Naive thymus-derived CD4-positive, alpha-beta T cell (primary cell): ENCODE measurements around the gene LPCAT1. TPM values are rescaled to one million over a fixed set of nuclear protein-coding genes. Genes with fewer than 3 reads are reported as not detected.

ENCODE experiments used
- ATAC-seq: fragments of 150-1000 bp; cut with Tn5 transposase; 2 replicates; pipeline ENCODE4 v1.10.0; 2021; ENCODE audit warnings: mild to moderate bottlenecking, moderate library complexity
- CTCF ChIA-PET: fragments of 350-600 bp; sonication (Branson Sonifier 250); formaldehyde crosslinking; loops from one replicate; lab custom pipeline; 2021; ENCODE audit warnings: antibody characterized with exemption; lab: Charles Lee
- POLR2A ChIA-PET: fragments of 350-600 bp; sonication (Branson Sonifier 250); formaldehyde crosslinking; loops from one replicate; lab custom pipeline; 2021; ENCODE audit warnings: antibody characterized with exemption, inconsistent platforms; lab: Charles Lee
- DNase-seq, 9 donors: peaks; one replicate each; pipeline versions ENCODE4 v3.0.0 to v3.0.0-alpha.2; 2020 to 2022; ENCODE audit warnings: mixed read lengths in 1 of 9
- H3K27ac ChIP-seq: one replicate; pipeline ENCODE4 v1.7.0; 2013; ENCODE audit warnings: mild to moderate bottlenecking, low read depth, low read length, moderate library complexity
- H3K27me3 ChIP-seq, 2 donors: one replicate each; pipeline ENCODE4 v1.7.0; 2013; ENCODE audit warnings: low read length in 2 of 2, mild to moderate bottlenecking in 2 of 2, moderate library complexity in 2 of 2; ENCODE audit not compliant: control insufficient read depth in 2 of 2, insufficient read depth in 2 of 2
- H3K36me3 ChIP-seq, 3 experiments: 1 replicate in 2 of 3; 2 replicates in 1 of 3; pipeline ENCODE4 v1.7.0; 2013; ENCODE audit warnings: low read length in 3 of 3, mild to moderate bottlenecking in 3 of 3, moderate library complexity in 1 of 3; ENCODE audit not compliant: insufficient read depth in 3 of 3, control insufficient read depth in 2 of 3
- H3K4me1 ChIP-seq, 2 donors: one replicate each; pipeline ENCODE4 v1.7.0; 2013; ENCODE audit warnings: low read length in 2 of 2, mild to moderate bottlenecking in 2 of 2, moderate library complexity in 1 of 2; ENCODE audit not compliant: control insufficient read depth in 2 of 2, insufficient read depth in 2 of 2
- H3K4me3 ChIP-seq: 2 replicates; pipeline ENCODE4 v1.7.0; 2013; ENCODE audit warnings: mild to moderate bottlenecking, low read length
- H3K9me3 ChIP-seq, 3 experiments: 1 replicate in 2 of 3; 2 replicates in 1 of 3; pipeline ENCODE4 v1.7.0; 2013; ENCODE audit warnings: low read length in 3 of 3; ENCODE audit not compliant: control insufficient read depth in 2 of 3
- H3K27ac Mint-ChIP-seq, 9 donors: one replicate each; pipeline ENCODE4 v1.8.0; 2020 to 2022; ENCODE audit warnings: mixed read lengths in 9 of 9, mild to moderate bottlenecking in 8 of 9, moderate library complexity in 5 of 9, inconsistent platforms in 2 of 9
- H3K27me3 Mint-ChIP-seq, 5 donors: one replicate each; pipeline ENCODE4 v1.8.0; 2021 to 2022; ENCODE audit warnings: mixed read lengths in 5 of 5, mild to moderate bottlenecking in 1 of 5
- H3K36me3 Mint-ChIP-seq, 5 donors: one replicate each; pipeline ENCODE4 v1.8.0; 2020 to 2022; ENCODE audit warnings: mixed read lengths in 5 of 5, mild to moderate bottlenecking in 3 of 5, inconsistent platforms in 1 of 5
- H3K4me1 Mint-ChIP-seq, 7 donors: one replicate each; pipeline ENCODE4 v1.8.0; 2020 to 2022; ENCODE audit warnings: mixed read lengths in 7 of 7, mild to moderate bottlenecking in 3 of 7, inconsistent platforms in 1 of 7
- H3K4me3 Mint-ChIP-seq, 10 donors: one replicate each; pipeline ENCODE4 v1.8.0; 2020 to 2022; ENCODE audit warnings: mild to moderate bottlenecking in 10 of 10, mixed read lengths in 10 of 10, moderate library complexity in 6 of 10, inconsistent platforms in 2 of 10
- H3K9me3 Mint-ChIP-seq, 11 donors: one replicate each; pipeline ENCODE4 v1.8.0; 2020 to 2022; ENCODE audit warnings: mixed read lengths in 11 of 11, mild to moderate bottlenecking in 4 of 11, inconsistent platforms in 1 of 11, moderate library complexity in 1 of 11
- intact Hi-C, 2 donors: fragments of 100-400 bp; cut with micrococcal nuclease; formaldehyde crosslinking; loops; one replicate each; pipeline ENCODE4 v1.15.1; 2023
- polyA plus RNA-seq, 2 donors: library from polyadenylated mRNA; unstranded; fragments of 300-500 nt; fragmentation: Illumina TruSeq; gene quantifications; one replicate each; pipeline ENCODE4 v1.2.3, GENCODE V29; 2021
- total RNA-seq, 6 experiments: library from RNA in 5 of 6; stranded (reverse) in 5 of 6; gene quantifications; 1 replicate in 5 of 6; 2 replicates in 1 of 6; pipeline ENCODE4 v1.2.3 and lab custom pipeline; 2021 to 2026

LPCAT1 gene
- total and polyA plus RNA-seq, 7 experiments from 2014 or later = 9.9 to 89.4 (median 40.9) TPM

- peaks cover 0 to 26% (median 0%) of the 10 kb centered on the region in 3 experiments for H3K9me3 ChIP-seq
- H3K4me3 ChIP-seq = no peak overlapping the region
- H3K4me1 Mint-ChIP-seq = peaks cover 0 to 5% (median 0%) of the 10 kb centered on the region in 7 donors
- POLR2A ChIA-PET = interaction anchor here (1.0 kb wide), 1 partner anchor 68 kb away, joined by 3 read pairs; no protein-coding TSS in a partner anchor
- peaks cover 4 to 40% (median 23%) of the 10 kb centered on the region in 11 donors for H3K9me3 Mint-ChIP-seq
- DNase-seq (no peak), ATAC-seq (no peak)
- H3K4me3 Mint-ChIP-seq = no peak overlapping the region
- H3K27me3 ChIP-seq = no peaks in the 10 kb centered on the region
- H3K27me3 Mint-ChIP-seq = peaks cover 27 to 39% (median 31%) of the 10 kb centered on the region in 5 donors
- H3K36me3 ChIP-seq = no peaks in the 10 kb centered on the region
- peaks cover 7 to 17% (median 16%) of the 10 kb centered on the region in 5 donors for H3K36me3 Mint-ChIP-seq
- no peak overlapping the region for H3K27ac Mint-ChIP-seq
- CTCF ChIA-PET = no interaction called here
- no peak overlapping the region for H3K27ac ChIP-seq
- intact Hi-C loops = no loop called here
- H3K4me1 ChIP-seq = peaks cover 0 to 6% of the 10 kb centered on the region in 2 donors
Observed at GRCh38 chr5:1453613-1454012, 70.1 kb downstream of the LPCAT1 start.

- no peak overlapping the region for H3K27ac ChIP-seq
- no peak overlapping the region for H3K4me3 Mint-ChIP-seq
- H3K4me3 ChIP-seq = no peak overlapping the region
- peaks cover 1 to 9% (median 7%) of the 10 kb centered on the region in 5 donors for H3K36me3 Mint-ChIP-seq
- intact Hi-C loops = no loop called here
- H3K9me3 ChIP-seq = peaks cover 0 to 9% (median 0%) of the 10 kb centered on the region in 3 experiments
- ChIA-PET POLR2A (no interaction called here), CTCF (no interaction called here)
- no peak for ATAC-seq
- peaks cover 0 to 19% of the 10 kb centered on the region in 2 donors for H3K4me1 ChIP-seq
- no peak overlapping the region for H3K27ac Mint-ChIP-seq
- H3K4me1 Mint-ChIP-seq = peaks cover 0 to 30% (median 3%) of the 10 kb centered on the region in 7 donors
- H3K36me3 ChIP-seq = no peaks in the 10 kb centered on the region
- H3K27me3 ChIP-seq = no peaks in the 10 kb centered on the region
- H3K27me3 Mint-ChIP-seq = peaks cover 39 to 61% (median 44%) of the 10 kb centered on the region in 5 donors
- DNase-seq = no peak
- peaks cover 4 to 20% (median 12%) of the 10 kb centered on the region in 11 donors for H3K9me3 Mint-ChIP-seq
Observed at GRCh38 chr5:1449081-1449630, 74.6 kb downstream of the LPCAT1 start.

- Mint-ChIP-seq H3K4me1 (peaks cover 0 to 33% (median 9%) of the 10 kb centered on the region in 7 donors), H3K36me3 (peaks cover 0 to 7% (median 6%) of the 10 kb centered on the region in 5 donors), H3K4me3 (no peak overlapping the region), H3K27me3 (peaks cover 39 to 63% (median 45%) of the 10 kb centered on the region in 5 donors), H3K27ac (no peak overlapping the region), H3K9me3 (peaks cover 2 to 14% (median 6%) of the 10 kb centered on the region in 11 donors)
- H3K9me3 ChIP-seq = peaks cover 0 to 4% (median 0%) of the 10 kb centered on the region in 3 experiments
- H3K36me3 ChIP-seq = no peaks in the 10 kb centered on the region
- no peak overlapping the region for H3K27ac ChIP-seq
- intact Hi-C loops = no loop called here
- no peak overlapping the region for H3K4me3 ChIP-seq
- POLR2A ChIA-PET = no interaction called here
- CTCF ChIA-PET = no interaction called here
- no peaks in the 10 kb centered on the region for H3K27me3 ChIP-seq
- H3K4me1 ChIP-seq = peaks cover 0 to 19% of the 10 kb centered on the region in 2 donors
- peak in 1 of 9 donors; percentile 2 for DNase-seq
- ATAC-seq = peak; percentile 34
Observed at GRCh38 chr5:1448511-1449011, 75.2 kb downstream of the LPCAT1 start.

GRCh38 chr5:1447671-1448361 is 75.9 kb downstream of the LPCAT1 start:
- no peak overlapping the region for H3K27ac Mint-ChIP-seq
- Histone ChIP-seq H3K9me3 (no peaks in the 10 kb centered on the region), H3K4me1 (peaks cover 0 to 19% of the 10 kb centered on the region in 2 donors), H3K4me3 (no peak overlapping the region), H3K36me3 (no peaks in the 10 kb centered on the region), H3K27ac (no peak overlapping the region), H3K27me3 (no peaks in the 10 kb centered on the region)
- peaks cover 40 to 69% (median 45%) of the 10 kb centered on the region in 5 donors for H3K27me3 Mint-ChIP-seq
- intact Hi-C loops = no loop called here
- POLR2A ChIA-PET = no interaction called here
- ATAC-seq (peak; percentile 41), DNase-seq (peak in 1 of 9 donors; percentile 1)
- H3K36me3 Mint-ChIP-seq = no peaks in the 10 kb centered on the region
- CTCF ChIA-PET = no interaction called here
- H3K9me3 Mint-ChIP-seq = peaks cover 0 to 6% (median 0%) of the 10 kb centered on the region in 11 donors
- H3K4me1 Mint-ChIP-seq = peaks cover 0 to 33% (median 9%) of the 10 kb centered on the region in 7 donors
- H3K4me3 Mint-ChIP-seq = no peak overlapping the region

- Histone ChIP-seq H3K4me1 (peaks cover 0 to 19% of the 10 kb centered on the region in 2 donors), H3K36me3 (no peaks in the 10 kb centered on the region), H3K27ac (no peak overlapping the region), H3K27me3 (no peaks in the 10 kb centered on the region), H3K4me3 (no peak overlapping the region), H3K9me3 (no peaks in the 10 kb centered on the region)
- ATAC-seq (no peak), DNase-seq (peak in 1 of 9 donors; percentile 0)
- intact Hi-C loops = no loop called here
- Mint-ChIP-seq H3K27me3 (peaks cover 38 to 63% (median 51%) of the 10 kb centered on the region in 5 donors), H3K36me3 (no peaks in the 10 kb centered on the region), H3K27ac (no peak overlapping the region), H3K4me3 (peak overlapping the region in 1 of 10 donors; percentile 42), H3K4me1 (peaks cover 0 to 33% (median 9%) of the 10 kb centered on the region in 7 donors), H3K9me3 (peaks cover 0 to 6% (median 0%) of the 10 kb centered on the region in 11 donors)
- CTCF ChIA-PET = no interaction called here
- POLR2A ChIA-PET = no interaction called here
Observed at GRCh38 chr5:1446602-1447343, 77.0 kb downstream of the LPCAT1 start.
